Upper lobe of left lung (tissue), 6 donors: ENCODE measurements around the gene CEBPE. TPM values are rescaled to one million over a fixed set of nuclear protein-coding genes. Genes with fewer than 3 reads are reported as not detected.

ENCODE experiments used
- ATAC-seq, 2 donors: fragments of 200-7000 bp; cut with Tn5 transposase; one replicate each; pipeline ENCODE4 v1.9.1; 2022; ENCODE audit warnings: mild to moderate bottlenecking in 2 of 2, moderate library complexity in 2 of 2; ENCODE audit not compliant: low FRiP score in 2 of 2
- DNase-seq, 2 donors: peaks; one replicate each; pipeline ENCODE4 v3.0.0-alpha.2; 2019 to 2020
- H3K27ac ChIP-seq, 4 donors: fragments of 200-600 bp; sonication (generic); one replicate each; pipeline ENCODE4 v1.5.1; 2016 to 2019
- H3K27me3 ChIP-seq, 4 donors: fragments of 200-600 bp; sonication (generic); one replicate each; pipeline ENCODE4 v1.5.1; 2017 to 2019
- H3K36me3 ChIP-seq, 4 donors: fragments of 200-600 bp; sonication (generic); one replicate each; pipeline ENCODE4 v1.5.1; 2016 to 2019
- H3K4me1 ChIP-seq, 4 donors: fragments of 200-600 bp; sonication (generic); one replicate each; pipeline ENCODE4 v1.5.1; 2018 to 2019
- H3K4me3 ChIP-seq, 4 donors: fragments of 200-600 bp; sonication (generic); one replicate each; pipeline ENCODE4 v1.5.1; 2017 to 2019; ENCODE audit warnings: mild to moderate bottlenecking in 2 of 4, moderate library complexity in 1 of 4
- H3K9me3 ChIP-seq, 4 donors: fragments of 200-600 bp; sonication (generic); one replicate each; pipeline ENCODE4 v1.5.1; 2018 to 2019
- CTCF ChIP-seq, 6 experiments: fragments of 450-650 bp in 4 of 6; fragments of 200-600 bp in 2 of 6; sonication (generic) in 2 of 6; IDR thresholded peaks; one replicate each; pipeline ENCODE4 v1.5.1; 2016 to 2019; ENCODE audit warnings: antibody characterized with exemption in 6 of 6
- EP300 ChIP-seq, 4 donors: sonication (generic); formaldehyde crosslinking; IDR thresholded peaks; one replicate each; pipeline ENCODE4 v1.5.1; 2017; ENCODE audit warnings: antibody characterized with exemption in 4 of 4, control low read depth in 2 of 4
- POLR2A ChIP-seq, 4 donors: fragments of 450-650 bp; IDR thresholded peaks; one replicate each; pipeline ENCODE4 v1.5.1; 2016 to 2017; ENCODE audit warnings: antibody characterized with exemption in 4 of 4, mild to moderate bottlenecking in 2 of 4
- POLR2AphosphoS5 ChIP-seq, 2 donors: sonication (generic); formaldehyde crosslinking; IDR thresholded peaks; one replicate each; pipeline ENCODE4 v1.5.1; 2017; ENCODE audit warnings: antibody characterized with exemption in 2 of 2
- whole genome bisulfite sequencing, 2 donors: methylation state at CpG; one replicate each; pipeline ENCODE4 v1.1.5; 2017 to 2018; 5-methylcytosine and 5-hydroxymethylcytosine counted together
- total RNA-seq, 6 donors: library from RNA; depleted of rRNA in 4 of 6; stranded (reverse); fragments of >200 nt in 4 of 6; gene quantifications; one replicate each; pipeline versions ENCODE4 v1.1.0 to v1.2.1, GENCODE V29; 2016 to 2021
- donor health status: DM: no; HTN: no; CAD: no; lungs with moderate emphysema.
- donor health status: DM: no; HTN: yes; CAD: no; lungs with severe emphysema.

The CEBPE gene
- total RNA-seq, 6 donors from 2014 or later = 0.31 to 0.77 TPM; not detected in 4

DNA sequence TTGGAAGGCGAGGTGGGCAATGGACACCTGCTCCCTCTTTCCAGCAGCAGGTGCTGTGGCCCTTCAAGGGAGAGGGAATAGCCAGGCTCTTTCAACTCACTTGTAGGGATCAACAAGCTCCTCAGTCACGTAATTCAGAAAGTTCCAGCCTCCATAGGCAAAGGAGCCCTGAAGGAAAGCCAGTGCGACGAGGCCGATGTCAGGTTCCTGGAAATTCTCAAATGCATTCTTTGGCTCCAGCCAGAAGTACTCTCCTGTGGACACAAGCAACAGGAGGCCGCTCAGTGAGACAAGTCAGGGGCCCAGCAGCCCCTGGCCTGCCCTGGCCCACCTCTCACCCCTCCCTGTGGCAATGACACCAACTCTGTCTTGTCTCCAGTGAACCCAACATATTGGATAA lies 21.3 kb upstream of the CEBPE start:
- ATAC-seq = no peak
- no peak for DNase-seq
- Histone ChIP-seq H3K9me3 (no peaks in the 10 kb centered on the region), H3K4me3 (no peak overlapping the region), H3K36me3 (peaks cover 2 to 10% (median 5%) of the 10 kb centered on the region in 4 donors), H3K27ac (no peak overlapping the region), H3K27me3 (no peaks in the 10 kb centered on the region), H3K4me1 (peaks cover 0 to 13% (median 5%) of the 10 kb centered on the region in 4 donors)
- 69 to 83% methylated on average over 6 of the region's 6 CpGs for WGBS, 2 donors
- TF ChIP-seq CTCF (IDR thresholded peaks at IDR 0.05) = no peak
- TF ChIP-seq POLR2A (IDR thresholded peaks at IDR 0.05) = no peak
- TF ChIP-seq POLR2AphosphoS5 (IDR thresholded peaks at IDR 0.05) = no peak
- TF ChIP-seq EP300 (IDR thresholded peaks at IDR 0.05) = no peak

DNA sequence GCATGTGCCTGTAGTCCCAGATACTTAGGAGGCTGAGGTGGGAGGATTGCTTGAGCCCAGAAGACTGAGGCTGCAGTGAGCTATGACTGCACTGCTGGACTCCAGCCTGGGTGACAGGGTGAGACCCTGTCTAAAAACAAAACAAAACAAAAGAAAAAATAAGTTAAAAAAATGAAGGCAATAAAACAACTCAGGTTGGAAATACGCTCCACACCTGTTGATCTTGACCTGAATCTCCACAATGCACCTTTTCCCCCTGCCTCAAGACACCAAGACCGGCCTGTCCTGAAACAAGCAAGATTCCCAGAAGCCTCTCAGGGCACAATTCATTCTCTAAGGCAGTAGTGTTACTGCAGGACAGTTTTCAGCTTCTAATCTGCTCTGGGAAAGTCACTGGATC lies 20.8 kb upstream of the CEBPE start:
- Histone ChIP-seq H3K27me3 (no peaks in the 10 kb centered on the region), H3K9me3 (no peaks in the 10 kb centered on the region), H3K36me3 (peaks cover 2 to 10% (median 5%) of the 10 kb centered on the region in 4 donors), H3K4me3 (no peak overlapping the region), H3K27ac (no peak overlapping the region), H3K4me1 (peaks cover 0 to 13% (median 4%) of the 10 kb centered on the region in 4 donors)
- no peak for ATAC-seq
- DNase-seq = no peak
- TF ChIP-seq POLR2AphosphoS5 (IDR thresholded peaks at IDR 0.05) = no peak
- no peak for TF ChIP-seq EP300 (IDR thresholded peaks at IDR 0.05)
- no peak for TF ChIP-seq CTCF (IDR thresholded peaks at IDR 0.05)
- 90 to 98% methylated on average over 2 of the region's 2 CpGs for WGBS, 2 donors

DNA sequence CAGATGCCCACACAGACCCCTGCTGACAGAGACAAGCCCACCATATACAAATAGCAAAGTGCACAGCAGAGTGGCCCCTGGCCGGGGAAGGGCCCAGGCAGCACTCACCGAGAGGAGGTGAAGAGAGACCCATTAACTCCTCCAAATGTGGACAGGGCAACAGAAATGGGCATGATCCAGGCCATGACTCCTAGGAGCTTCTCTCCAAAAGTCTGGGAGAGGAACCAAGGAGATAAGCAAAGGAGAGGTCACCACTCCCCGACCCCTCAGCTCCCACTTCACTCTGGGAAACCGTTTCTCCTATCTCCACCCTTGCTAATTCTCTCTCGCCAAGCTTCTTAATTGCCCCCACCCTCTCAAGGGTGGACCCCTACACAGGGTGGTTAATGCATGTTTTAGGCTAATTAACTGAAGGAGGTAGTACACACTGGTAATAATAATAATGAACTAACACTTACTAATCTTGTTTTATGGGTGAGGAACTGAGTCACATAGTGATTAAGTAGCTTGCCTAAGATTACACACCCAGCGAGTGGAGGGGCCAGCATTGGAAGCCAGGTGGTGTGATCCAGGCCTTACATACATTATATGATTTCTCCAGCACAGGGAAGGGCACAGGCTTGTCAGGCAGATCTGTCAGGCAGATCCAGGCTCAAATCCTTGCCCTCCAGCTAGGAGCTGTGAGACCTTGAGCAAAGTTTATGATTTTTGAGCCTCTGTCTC lies 18.9 kb upstream of the CEBPE start:
- Histone ChIP-seq H3K4me1 (peaks cover 0 to 7% (median 4%) of the 10 kb centered on the region in 4 donors), H3K27ac (no peak overlapping the region), H3K9me3 (no peaks in the 10 kb centered on the region), H3K36me3 (peaks cover 2 to 10% (median 5%) of the 10 kb centered on the region in 4 donors), H3K27me3 (no peaks in the 10 kb centered on the region), H3K4me3 (no peak overlapping the region)
- DNase-seq (no peak), ATAC-seq (no peak)
- TF ChIP-seq CTCF (IDR thresholded peaks at IDR 0.05) (no peak), EP300 (IDR thresholded peaks at IDR 0.05) (no peak), POLR2AphosphoS5 (IDR thresholded peaks at IDR 0.05) (no peak), POLR2A (IDR thresholded peaks at IDR 0.05) (no peak)
- WGBS, 2 donors = 71 to 82% methylated on average over 6 of the region's 6 CpGs

DNA sequence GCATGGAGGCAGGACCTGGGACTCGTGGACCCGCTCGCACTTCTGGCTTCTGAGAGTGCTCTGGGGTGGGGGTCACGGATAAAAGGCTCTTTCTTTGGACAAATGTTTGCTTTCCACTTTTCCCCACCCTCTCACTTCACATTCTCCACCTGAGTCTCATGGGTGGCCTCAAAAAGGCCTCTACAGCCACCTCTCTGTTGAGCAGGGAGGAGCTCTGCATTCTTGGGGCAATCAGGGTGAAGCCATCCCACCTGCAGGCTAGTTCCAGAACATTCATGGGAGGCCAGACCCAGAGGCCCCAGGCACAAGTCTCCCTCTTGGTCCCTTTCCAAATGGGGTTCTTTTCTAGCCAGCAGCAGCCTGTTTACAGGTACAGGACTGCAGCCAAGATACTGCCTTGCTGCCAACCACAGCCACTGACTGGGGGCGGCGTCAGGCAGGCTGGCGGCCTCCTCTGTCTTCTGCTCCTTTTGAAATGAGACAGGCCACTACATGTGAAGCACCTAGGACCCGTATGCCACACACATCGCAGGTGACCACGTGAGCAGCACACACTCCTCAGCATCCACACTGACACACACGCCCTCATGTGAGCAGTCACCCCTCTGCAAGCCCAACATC lies 18.2 kb upstream of the CEBPE start:
- DNase-seq = peak in 1 of 2 donors; percentile 48
- H3K36me3 ChIP-seq = peaks cover 2 to 10% (median 5%) of the 10 kb centered on the region in 4 donors
- ATAC-seq = peak in 1 of 2 donors; percentile 65

More for the DNA sequence above, 18.2 kb upstream of the CEBPE start:
- H3K27me3 ChIP-seq = no peaks in the 10 kb centered on the region
- H3K4me3 ChIP-seq = no peak overlapping the region
- no peak overlapping the region for H3K27ac ChIP-seq
- no peak for TF ChIP-seq CTCF (IDR thresholded peaks at IDR 0.05)
- no peak for TF ChIP-seq POLR2A (IDR thresholded peaks at IDR 0.05)
- no peak for TF ChIP-seq EP300 (IDR thresholded peaks at IDR 0.05)
- TF ChIP-seq POLR2AphosphoS5 (IDR thresholded peaks at IDR 0.05) = no peak
- H3K4me1 ChIP-seq = peaks cover 0 to 5% (median 2%) of the 10 kb centered on the region in 4 donors
- WGBS, 2 donors = 55 to 78% methylated on average over 5 to 11 of the region's 11 CpGs
- no peaks in the 10 kb centered on the region for H3K9me3 ChIP-seq
